ENCODE data around the gene RANBP17. TPM values are rescaled to one million over a fixed set of nuclear protein-coding genes. Genes with fewer than 3 reads are reported as not detected.

The RANBP17 gene
- total and polyA plus RNA-seq, 2 experiments from 2014 or later: 3.7 to 3.8 TPM

DNA sequence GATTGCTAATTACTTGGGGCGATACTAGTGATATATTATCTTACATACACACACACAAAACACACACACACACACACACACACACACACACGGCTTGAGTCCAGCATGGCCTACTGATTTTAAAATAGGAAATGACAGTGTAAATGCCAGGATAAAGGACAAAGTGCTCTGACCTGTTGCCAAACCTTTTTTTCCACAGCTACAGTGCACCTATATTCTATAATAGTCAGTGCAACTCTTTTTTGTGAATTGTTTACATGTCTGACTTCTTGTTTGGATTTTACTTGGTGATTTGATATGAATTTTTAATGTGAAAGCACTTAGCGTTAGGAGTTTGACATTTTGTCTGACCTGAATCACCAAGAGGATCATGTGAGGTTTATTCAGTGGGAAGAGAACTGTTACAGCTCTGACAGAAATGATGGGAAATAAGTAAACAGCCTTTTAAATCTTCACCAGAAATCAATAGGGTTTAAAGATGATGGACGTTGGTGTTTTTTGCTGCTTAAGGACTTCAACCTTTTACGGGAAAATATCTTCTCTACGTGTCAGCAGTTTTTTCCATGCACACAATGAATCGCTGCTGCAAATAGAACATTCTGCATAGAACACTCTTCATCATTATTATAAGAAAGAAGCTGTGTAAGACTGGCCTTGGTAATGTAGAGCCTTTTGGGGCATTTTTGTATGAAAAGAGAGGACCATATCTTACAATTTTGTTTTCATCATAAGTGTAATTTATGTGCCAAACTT, 218.5 kb downstream of the RANBP17 start:
- Histone ChIP-seq H3K27ac (no peak overlapping the region), H4K20me1 (ENCODE audit: insufficient read depth) (no peaks in the 10 kb centered on the region), H3K79me2 (ENCODE audit: insufficient read depth) (no peaks in the 10 kb centered on the region), H3K9me3 (ENCODE audit: low read depth) (no peaks in the 10 kb centered on the region), H3K9me2 (ENCODE audit: insufficient read depth) (no peaks in the 10 kb centered on the region), H2AFZ (no peak overlapping the region), H3K9ac (no peak overlapping the region), H3K4me2 (ENCODE audit: unreplicated experiment) (no peak overlapping the region), H3K4me3 (no peak overlapping the region), H3F3A (ENCODE audit: insufficient read depth) (no peaks in the 10 kb centered on the region), H3K4me1 (ENCODE audit: insufficient read depth) (no peaks in the 10 kb centered on the region), H3K36me3 (ENCODE audit: low read depth) (no peaks in the 10 kb centered on the region), H3K27me3 (replicated peaks; ENCODE audit: insufficient read depth) (no peaks in the 10 kb centered on the region)
- no peak for DNase-seq
- TF ChIP-seq EZH2phosphoT487 (IDR thresholded peaks at IDR 0.05; ENCODE audit: insufficient read depth, low read depth) (no peak), EZH2 (IDR thresholded peaks at IDR 0.05; ENCODE audit: insufficient read depth, poor library complexity, severe bottlenecking) (no peak)
- WGBS, 2 experiments (ENCODE audit: low coverage in 1 of 2, low lambda C conversion rate in 2 of 2, missing lambda C conversion rate in 2 of 2): 41 to 51% methylated on average over 7 of the region's 7 CpGs
- in situ Hi-C loops (cut with MboI): no loop called here

DNA sequence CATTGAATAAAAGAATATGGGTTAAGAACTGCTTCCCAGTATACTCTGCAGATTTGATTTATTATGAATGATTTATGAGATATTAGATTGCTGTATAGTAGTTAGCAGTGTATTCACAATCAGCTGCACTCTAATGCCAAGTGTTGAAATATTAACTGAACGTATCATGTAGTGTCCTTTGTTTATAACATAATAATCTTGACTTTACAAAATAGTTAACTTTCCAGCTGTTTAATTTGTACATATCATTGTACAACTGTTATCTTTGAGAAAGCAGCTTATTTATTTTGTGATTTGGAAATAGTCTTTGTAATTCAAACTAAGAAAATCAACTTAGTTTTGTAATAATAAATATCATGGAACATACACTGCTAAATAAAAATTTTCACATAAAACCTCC, 219.5 kb downstream of the RANBP17 start:
- Histone ChIP-seq H2AFZ (no peak overlapping the region), H3K27me3 (replicated peaks; ENCODE audit: insufficient read depth) (no peaks in the 10 kb centered on the region), H3K9me3 (ENCODE audit: low read depth) (no peaks in the 10 kb centered on the region), H3K4me2 (ENCODE audit: unreplicated experiment) (no peak overlapping the region), H4K20me1 (ENCODE audit: insufficient read depth) (no peaks in the 10 kb centered on the region), H3F3A (ENCODE audit: insufficient read depth) (no peaks in the 10 kb centered on the region), H3K36me3 (ENCODE audit: low read depth) (no peaks in the 10 kb centered on the region), H3K9me2 (ENCODE audit: insufficient read depth) (no peaks in the 10 kb centered on the region), H3K4me1 (ENCODE audit: insufficient read depth) (no peaks in the 10 kb centered on the region), H3K9ac (no peak overlapping the region), H3K4me3 (no peak overlapping the region), H3K27ac (no peak overlapping the region), H3K79me2 (ENCODE audit: insufficient read depth) (no peaks in the 10 kb centered on the region)
- TF ChIP-seq EZH2phosphoT487 (IDR thresholded peaks at IDR 0.05; ENCODE audit: insufficient read depth, low read depth): no peak
- no peak for TF ChIP-seq EZH2 (IDR thresholded peaks at IDR 0.05; ENCODE audit: insufficient read depth, poor library complexity, severe bottlenecking)
- in situ Hi-C loops (cut with MboI): no loop called here
- DNase-seq: no peak
- WGBS, 2 experiments (ENCODE audit: low coverage in 1 of 2, low lambda C conversion rate in 2 of 2, missing lambda C conversion rate in 2 of 2): 20 to 44% methylated on average over 1 of the region's 1 CpG

DNA sequence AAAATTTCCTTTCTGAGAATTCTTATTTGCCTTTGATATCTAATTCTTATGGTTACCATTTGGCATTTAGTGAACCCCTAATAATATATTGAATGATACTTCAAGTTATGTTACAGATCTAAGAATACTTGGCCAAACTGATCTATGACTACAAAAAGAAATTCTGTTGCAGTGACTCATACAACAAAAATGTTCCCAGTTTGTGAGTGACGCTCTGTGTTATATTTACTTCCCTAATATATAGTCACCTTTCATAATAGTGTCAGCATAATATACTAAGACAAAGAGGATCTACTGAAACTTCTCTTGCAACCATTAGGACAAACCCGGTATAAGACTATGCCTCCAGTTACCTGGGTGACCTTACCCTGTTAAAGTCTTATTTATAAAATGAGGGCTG, 230.4 kb downstream of the RANBP17 start:
- Histone ChIP-seq H3K9me2 (ENCODE audit: insufficient read depth) (no peaks in the 10 kb centered on the region), H4K20me1 (ENCODE audit: insufficient read depth) (no peaks in the 10 kb centered on the region), H3F3A (ENCODE audit: insufficient read depth) (no peaks in the 10 kb centered on the region), H2AFZ (no peak overlapping the region), H3K4me2 (ENCODE audit: unreplicated experiment) (no peak overlapping the region), H3K4me3 (no peak overlapping the region), H3K9ac (no peak overlapping the region), H3K9me3 (ENCODE audit: low read depth) (no peaks in the 10 kb centered on the region), H3K27me3 (replicated peaks; ENCODE audit: insufficient read depth) (no peaks in the 10 kb centered on the region), H3K36me3 (ENCODE audit: low read depth) (no peaks in the 10 kb centered on the region), H3K27ac (no peak overlapping the region), H3K4me1 (ENCODE audit: insufficient read depth) (0 out of 2 replicates have a peak, but pooled peaks cover 3% of the 10 kb centered on the region), H3K79me2 (ENCODE audit: insufficient read depth) (no peaks in the 10 kb centered on the region)
- 39 to 54% methylated on average over 2 of the region's 2 CpGs for WGBS, 2 experiments (ENCODE audit: low coverage in 1 of 2, low lambda C conversion rate in 2 of 2, missing lambda C conversion rate in 2 of 2)
- TF ChIP-seq EZH2phosphoT487 (IDR thresholded peaks at IDR 0.05; ENCODE audit: insufficient read depth, low read depth) (no peak), EZH2 (IDR thresholded peaks at IDR 0.05; ENCODE audit: insufficient read depth, poor library complexity, severe bottlenecking) (no peak)
- peak; percentile 37 for DNase-seq
- in situ Hi-C loops (cut with MboI): no loop called here

DNA sequence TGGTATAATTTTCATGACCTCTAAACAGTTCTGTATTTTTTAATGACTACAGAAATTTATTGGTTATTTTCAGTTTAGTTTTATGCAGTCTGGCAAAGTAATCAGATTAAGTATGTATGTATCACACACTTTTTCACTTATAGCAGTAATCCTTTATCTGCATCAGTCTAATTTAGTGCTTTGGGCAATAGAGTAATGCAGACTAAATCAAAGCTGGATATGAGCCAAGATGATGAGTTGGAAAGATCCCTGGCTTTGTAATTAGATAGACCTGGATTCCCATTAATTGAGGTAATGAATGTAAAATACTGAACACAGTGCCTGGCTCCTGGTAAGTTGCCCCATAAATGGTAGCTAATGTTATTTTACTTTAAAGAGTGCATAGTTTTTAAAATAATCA, 231.8 kb downstream of the RANBP17 start:
- in situ Hi-C loops (cut with MboI): no loop called here
- H3K4me1 ChIP-seq (ENCODE audit: insufficient read depth): 0 out of 2 replicates have a peak, but pooled peaks cover 3% of the 10 kb centered on the region
- H4K20me1 ChIP-seq (ENCODE audit: insufficient read depth): no peaks in the 10 kb centered on the region
- no peaks in the 10 kb centered on the region for H3K9me3 ChIP-seq (ENCODE audit: low read depth)
- H2AFZ ChIP-seq: no peak overlapping the region
- DNase-seq: peak; percentile 1
- H3K9me2 ChIP-seq (ENCODE audit: insufficient read depth): no peaks in the 10 kb centered on the region
- no peaks in the 10 kb centered on the region for H3K79me2 ChIP-seq (ENCODE audit: insufficient read depth)
- no peak overlapping the region for H3K9ac ChIP-seq
- H3K4me3 ChIP-seq: no peak overlapping the region
- no peaks in the 10 kb centered on the region for H3K36me3 ChIP-seq (ENCODE audit: low read depth)
- no peaks in the 10 kb centered on the region for H3F3A ChIP-seq (ENCODE audit: insufficient read depth)
- H3K27me3 ChIP-seq (replicated peaks; ENCODE audit: insufficient read depth): no peaks in the 10 kb centered on the region
- H3K4me2 ChIP-seq (ENCODE audit: unreplicated experiment): no peak overlapping the region
- H3K27ac ChIP-seq: no peak overlapping the region
- no peak for TF ChIP-seq EZH2 (IDR thresholded peaks at IDR 0.05; ENCODE audit: insufficient read depth, poor library complexity, severe bottlenecking)
- no peak for TF ChIP-seq EZH2phosphoT487 (IDR thresholded peaks at IDR 0.05; ENCODE audit: insufficient read depth, low read depth)
